HCT116 (cell line): ENCODE results near the gene DRC7.

Experiments used
- CTCF ChIP-seq, 3 experiments: fragments of 200-600 bp in 1 of 3; sonication (generic) in 1 of 3; IDR thresholded peaks in 2 of 3; conservative IDR thresholded peaks in 1 of 3; 2 replicates each; pipeline ENCODE4 v1.5.1; 2012 to 2017; ENCODE audit warnings: low read depth in 2 of 3, low read length in 2 of 3, antibody characterized with exemption in 1 of 3, borderline replicate concordance in 1 of 3, control low read depth in 1 of 3, mild to moderate bottlenecking in 1 of 3, mixed read lengths in 1 of 3, mixed run types in 1 of 3, moderate library complexity in 1 of 3; ENCODE audit not compliant: insufficient read depth in 1 of 3
- ELF1 ChIP-seq: IDR thresholded peaks from 2 replicates; pipeline ENCODE4 v1.6.1; 2012; ENCODE audit warnings: low read depth, borderline replicate concordance
- EZH2phosphoT487 ChIP-seq: fragments of 200-600 bp; IDR thresholded peaks from 2 replicates; pipeline ENCODE4 v1.6.1; 2018; ENCODE audit warnings: antibody characterized with exemption, borderline replicate concordance
- POLR2A ChIP-seq: IDR thresholded peaks from 2 replicates; pipeline ENCODE4 v1.7.0; 2011; ENCODE audit warnings: borderline replicate concordance; ENCODE audit not compliant: insufficient read depth, insufficient read length; ENCODE audit errors: extremely low read depth
- RAD21 ChIP-seq: IDR thresholded peaks from 2 replicates; pipeline ENCODE4 v1.6.1; 2012; ENCODE audit warnings: low read depth, mild to moderate bottlenecking
- TCF7L2 ChIP-seq: IDR thresholded peaks from 2 replicates; pipeline ENCODE4 v1.7.0; 2011; ENCODE audit warnings: borderline replicate concordance, inconsistent platforms; ENCODE audit not compliant: insufficient read depth, insufficient read length; ENCODE audit errors: extremely low read depth
- YY1 ChIP-seq: IDR thresholded peaks from 2 replicates; pipeline ENCODE4 v1.6.1; 2011; ENCODE audit warnings: low read length, low read depth, moderate library complexity, mild to moderate bottlenecking; ENCODE audit not compliant: insufficient replicate concordance; ENCODE audit errors: extremely low read depth
- ZBTB33 ChIP-seq: IDR thresholded peaks from 2 replicates; pipeline ENCODE4 v1.6.1; 2011; ENCODE audit warnings: mild to moderate bottlenecking, low read length, moderate library complexity; ENCODE audit not compliant: insufficient replicate concordance; ENCODE audit errors: extremely low read depth

GRCh38 chr16:57740423-57741071 lies 45.9 kb downstream of the DRC7 start:
- TF ChIP-seq EZH2phosphoT487 (no peak), CTCF (IDR thresholded peaks at IDR 0.05 in 2 of 3, conservative IDR thresholded peaks at IDR 0.05 in 1 of 3; ENCODE audit: borderline replicate concordance in 1 of 3, insufficient read depth in 1 of 3, low read depth in 2 of 3, low read length in 2 of 3) (no peak), TCF7L2 (no peak), RAD21 (no peak), ZBTB33 (no peak), ELF1 (no peak), POLR2A (no peak), YY1 (no peak)
